ENCODE measurements around the gene ABHD16B. TPM values are rescaled to one million over a fixed set of nuclear protein-coding genes. Genes with fewer than 3 reads are reported as not detected.

The ABHD16B gene
- total RNA-seq, 1 experiment from 2014 or later: not detected

DNA sequence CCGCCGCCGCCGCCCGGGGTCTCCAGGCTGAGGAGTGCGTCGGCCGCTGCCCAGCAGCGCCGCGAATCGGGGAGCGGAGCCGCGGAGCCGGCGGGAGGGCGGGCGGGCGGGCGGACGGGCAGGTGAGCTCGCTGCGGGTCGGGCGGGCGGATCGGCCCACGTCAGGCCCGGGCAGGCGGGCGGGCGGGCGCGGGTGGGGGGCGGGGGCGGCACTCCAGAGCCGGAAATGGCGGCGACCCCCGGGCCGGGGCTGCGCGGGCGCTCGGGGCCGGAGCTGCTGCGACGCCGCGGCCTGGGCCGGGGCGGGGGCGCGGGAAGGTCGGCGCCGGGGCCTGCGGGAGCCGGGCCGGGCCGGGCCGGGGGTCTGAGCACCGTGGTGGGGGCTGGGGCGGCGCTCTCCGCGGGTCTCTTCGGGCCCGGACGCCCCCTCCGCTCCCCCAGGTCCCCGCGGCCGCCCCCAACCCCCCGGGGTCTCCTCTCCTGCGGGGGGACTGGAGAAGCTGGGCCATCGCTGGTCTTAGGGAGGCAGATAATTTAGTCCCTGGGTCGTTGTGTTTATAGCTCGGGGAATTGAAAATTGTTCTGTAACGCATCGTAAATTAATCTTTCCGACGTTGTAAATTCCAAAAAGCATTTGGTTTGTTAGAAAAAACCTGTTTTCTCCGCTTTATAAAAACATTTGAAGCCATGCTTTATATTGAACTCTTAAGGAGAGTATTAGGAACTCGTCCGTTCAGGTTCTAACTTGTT, 34.1 kb downstream of the ABHD16B start:
- DNase-seq (ENCODE audit: low read depth): no peak

DNA sequence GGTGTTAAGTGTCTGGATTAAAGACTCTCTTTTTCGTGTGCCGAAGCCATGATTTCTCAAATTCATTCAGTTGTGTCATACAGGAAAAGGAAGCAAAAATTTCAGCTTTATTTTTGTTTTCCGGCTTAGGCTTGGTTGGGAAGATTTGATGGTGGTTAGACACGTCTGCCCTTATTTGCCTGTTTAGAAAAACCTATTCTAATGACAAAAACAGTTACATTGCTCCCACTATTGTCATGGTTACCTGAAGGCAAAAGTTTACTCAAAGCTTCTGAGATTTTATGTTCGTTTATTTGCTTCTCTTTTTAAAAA, 34.6 kb downstream of the ABHD16B start:
- DNase-seq (ENCODE audit: low read depth): peak; percentile 40

DNA sequence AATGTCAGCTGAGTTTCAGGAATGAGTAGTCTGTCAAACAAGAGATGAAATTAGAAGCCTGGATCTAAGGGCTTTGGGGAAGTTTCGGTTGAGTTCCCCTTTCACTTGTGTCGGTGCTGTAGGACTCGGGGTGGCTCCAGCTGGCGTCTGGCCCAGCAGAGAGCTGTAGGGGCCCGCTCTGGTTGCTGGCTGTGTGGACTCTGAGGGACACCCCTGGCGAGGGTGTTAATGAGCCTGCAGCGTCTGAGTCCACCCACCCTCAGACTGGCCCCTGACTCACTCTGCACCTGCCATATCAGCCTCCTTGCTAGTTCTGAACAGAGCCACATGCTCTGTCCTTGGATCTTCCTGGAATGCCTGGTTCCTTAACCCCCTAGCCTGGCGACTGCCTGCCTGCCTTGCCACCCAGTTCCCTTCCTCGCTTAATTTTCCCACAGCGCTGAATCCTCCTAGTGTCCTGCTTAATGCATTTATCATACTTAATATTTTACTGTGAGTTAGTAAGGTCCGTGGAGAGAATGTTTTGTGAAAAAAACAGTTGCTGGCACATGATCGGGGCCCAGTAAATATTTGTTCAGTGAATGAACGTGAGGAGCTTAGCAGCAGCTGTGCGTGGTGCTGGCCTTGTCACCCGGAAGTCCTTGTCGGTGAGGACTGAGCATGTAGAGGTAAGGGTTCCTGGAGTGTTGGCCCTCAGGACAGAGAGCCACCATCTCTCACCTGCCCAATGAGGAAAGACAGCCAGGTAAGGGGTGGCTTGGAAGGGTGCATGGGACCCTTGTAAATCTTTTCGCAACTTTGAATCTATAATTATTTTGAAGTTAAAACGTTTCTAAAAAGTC, 35.2 kb downstream of the ABHD16B start:
- DNase-seq (ENCODE audit: low read depth): no peak

DNA sequence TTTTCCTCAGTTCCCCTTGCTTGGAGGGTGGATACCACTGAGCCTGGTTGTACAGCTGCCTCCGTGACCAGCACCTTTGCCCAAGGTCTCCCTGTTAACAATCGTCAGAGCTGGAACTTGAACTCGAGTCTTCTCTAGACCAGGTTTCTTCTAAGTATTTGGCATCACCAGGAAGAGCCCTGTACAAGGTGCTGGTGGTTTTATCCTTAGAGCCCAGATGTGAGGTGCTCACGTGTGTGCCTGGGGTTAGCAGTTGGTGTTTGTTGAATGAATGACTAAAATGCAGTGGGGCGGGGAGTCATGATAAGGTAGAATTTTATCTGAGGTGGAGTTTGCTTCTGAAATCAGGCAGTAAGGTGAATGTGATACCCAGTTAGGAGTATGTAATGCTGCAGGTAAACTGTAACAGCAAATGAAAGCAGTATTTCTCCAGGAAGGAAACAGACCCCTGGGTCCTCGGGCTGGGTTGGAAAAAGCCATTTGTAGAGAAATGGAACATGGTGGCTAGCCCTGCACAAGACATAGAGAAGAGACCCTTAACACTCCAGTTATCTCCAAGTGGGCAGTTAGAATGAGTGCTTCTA, 36.8 kb downstream of the ABHD16B start:
- no peak for DNase-seq (ENCODE audit: low read depth)

DNA sequence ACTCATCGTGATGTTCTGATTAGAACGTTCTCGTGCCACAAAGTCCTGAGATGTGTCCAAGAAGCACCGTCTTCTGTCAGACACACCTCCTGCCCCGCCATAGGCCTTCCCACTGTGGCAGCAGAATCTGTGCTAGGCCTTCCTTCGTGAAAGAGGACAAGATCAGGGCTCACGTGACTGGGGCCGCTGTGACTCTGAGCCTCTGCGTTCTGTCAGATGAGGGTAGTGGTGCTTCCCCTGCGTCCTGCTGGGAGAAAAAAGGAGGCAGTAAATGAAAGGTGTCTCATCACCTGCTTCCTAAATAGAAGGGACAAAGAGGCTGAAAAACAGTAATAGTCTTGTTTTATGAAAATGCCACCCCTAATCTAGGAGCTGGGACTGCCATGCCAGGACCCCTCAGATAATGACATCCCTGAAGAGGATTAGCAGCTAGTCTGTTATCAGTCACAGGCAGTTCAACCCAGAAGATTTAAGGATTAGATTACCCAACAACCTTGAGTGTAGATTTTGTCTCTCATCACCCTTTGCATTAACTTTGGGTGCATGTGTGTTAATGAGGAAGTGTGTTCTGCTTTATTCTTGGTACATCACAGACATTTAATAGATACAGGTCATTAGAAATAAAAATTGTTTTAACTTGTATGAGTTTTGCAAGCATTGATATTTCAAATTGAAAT, 37.7 kb downstream of the ABHD16B start:
- no peak for DNase-seq (ENCODE audit: low read depth)

DNA sequence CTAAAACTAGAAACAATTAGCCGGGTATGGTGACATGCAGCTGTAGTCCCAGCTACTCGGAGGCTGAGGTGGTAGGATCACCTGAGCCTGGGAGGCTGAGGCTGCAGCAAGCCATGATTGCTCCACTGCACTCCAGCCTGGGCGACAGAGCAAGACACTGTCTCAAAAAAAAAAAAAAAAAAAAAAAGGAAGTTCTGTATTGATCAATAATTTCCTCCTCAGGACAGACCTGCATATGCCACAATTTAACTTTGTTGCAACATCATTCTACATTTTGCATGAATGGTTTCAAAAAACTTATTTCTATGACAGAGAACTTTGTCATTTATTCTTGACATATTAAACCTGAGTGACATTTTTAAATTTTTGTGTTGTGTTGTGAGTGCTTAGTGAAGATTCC, 39.1 kb downstream of the ABHD16B start:
- DNase-seq (ENCODE audit: low read depth): no peak

DNA sequence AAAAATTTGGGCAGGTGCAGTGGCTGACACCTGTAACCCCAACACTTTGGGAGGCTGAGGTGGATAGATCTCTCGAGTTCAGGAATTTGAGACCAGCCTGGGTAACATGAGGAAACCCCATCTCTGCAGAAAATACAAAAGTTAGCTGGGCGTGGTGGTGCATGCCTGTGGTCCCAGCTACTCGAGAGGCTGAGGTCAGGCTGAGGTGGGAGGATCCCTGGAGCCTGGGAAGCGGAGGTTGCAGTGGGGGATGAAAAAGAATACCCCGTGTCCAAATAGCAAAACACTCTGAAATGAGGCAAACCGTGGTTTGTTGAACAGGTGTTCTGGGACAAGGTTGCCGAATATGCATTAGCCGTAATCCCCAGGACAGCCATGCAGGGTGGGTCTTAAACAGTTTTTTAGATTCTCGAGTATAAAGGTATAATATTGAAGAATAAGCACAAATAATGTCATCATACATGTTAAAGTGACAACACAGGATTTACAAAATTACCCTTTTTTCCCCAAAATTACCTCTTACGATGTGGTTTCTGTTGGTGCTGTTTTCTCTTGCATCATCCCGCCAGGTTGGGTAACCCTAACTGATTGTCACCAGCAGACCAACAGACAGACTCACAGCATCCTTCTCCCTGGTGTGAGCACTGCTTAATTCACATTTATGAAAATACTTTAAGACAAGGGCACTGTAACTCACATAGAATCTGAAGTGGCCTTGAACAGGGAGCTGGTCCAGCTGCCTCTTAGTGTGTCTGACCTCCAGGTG, 42.7 kb downstream of the ABHD16B start:
- DNase-seq (ENCODE audit: low read depth): no peak

DNA sequence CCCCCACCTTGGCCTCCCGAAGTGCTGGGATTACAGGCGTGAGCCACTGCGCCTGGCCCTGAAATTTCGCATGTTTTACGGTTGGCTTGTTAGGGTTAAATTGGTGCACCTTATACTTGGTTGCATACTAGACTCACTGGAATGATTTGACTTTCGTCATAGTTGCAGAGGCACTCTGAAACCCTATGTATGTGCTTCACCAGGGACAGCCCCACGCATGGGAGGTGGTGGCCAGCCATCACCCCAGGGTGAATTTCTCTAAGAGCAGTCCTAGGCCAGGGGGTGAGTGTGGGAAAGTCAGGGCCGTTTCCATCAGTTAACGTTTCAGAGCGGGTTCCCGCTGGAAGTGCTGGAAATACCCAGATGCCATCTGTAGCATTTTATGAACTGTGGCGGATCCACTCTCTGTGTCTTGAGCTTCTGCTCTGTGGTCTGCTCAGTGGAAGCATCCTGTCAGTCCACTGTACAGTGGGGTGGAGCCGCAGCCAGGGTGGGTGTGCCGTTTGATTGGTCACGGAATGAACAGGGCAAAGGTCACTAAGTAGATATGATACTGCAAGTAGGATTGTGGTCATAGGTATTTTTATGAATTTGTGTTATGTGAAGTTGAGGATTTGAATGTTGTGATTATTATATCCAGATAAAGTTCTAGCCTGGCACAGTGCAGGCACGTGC, 46.8 kb downstream of the ABHD16B start:
- peak; percentile 22 for DNase-seq (ENCODE audit: low read depth)

DNA sequence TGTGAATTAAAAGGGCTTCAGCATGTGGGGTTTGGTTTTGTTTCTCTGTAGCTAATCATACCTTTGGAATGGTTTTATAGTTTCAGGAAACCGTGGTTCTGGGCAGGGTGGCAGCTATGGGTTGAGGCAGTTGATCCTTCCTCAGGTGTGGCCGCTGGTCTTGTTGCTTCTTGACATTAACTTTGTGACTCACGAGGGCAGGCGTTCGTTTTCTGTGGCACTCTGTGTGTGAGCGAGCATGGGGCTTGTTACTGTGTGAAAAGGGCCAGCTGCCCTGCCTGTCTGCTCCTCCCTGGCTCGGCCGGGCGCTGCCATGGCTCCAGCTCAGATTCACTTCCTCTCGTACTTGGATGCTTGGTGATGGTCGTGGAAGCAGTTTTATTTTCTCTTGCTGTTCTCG, 49.9 kb downstream of the ABHD16B start:
- DNase-seq (ENCODE audit: low read depth): peak; percentile 73

Other genes with a start within 250 kb of the ABHD16B start
- gene GMEB2, start 234.4 kb upstream of the ABHD16B start, total RNA-seq (2014; rRNA removed; shearing (Covaris generic)): 9.6 and 19.6 TPM in 2 replicates
- 0.89 and 2.6 TPM in 2 replicates for gene STMN3, start 208.1 kb upstream of the ABHD16B start, total RNA-seq (2014; rRNA removed; shearing (Covaris generic))
- 4.0 and 9.9 TPM in 2 replicates for gene RTEL1, start 203.2 kb upstream of the ABHD16B start, total RNA-seq (2014; rRNA removed; shearing (Covaris generic))
- 1.9 TPM in 1 of 2 replicates, not detected in the other for gene TNFRSF6B, start 164.8 kb upstream of the ABHD16B start, total RNA-seq (2014; rRNA removed; shearing (Covaris generic))
- 29.1 and 56.3 TPM in 2 replicates for gene ARFRP1, start 153.5 kb upstream of the ABHD16B start, total RNA-seq (2014; rRNA removed; shearing (Covaris generic))
- 24.2 and 25.7 TPM in 2 replicates for gene ZGPAT, start 153.5 kb upstream of the ABHD16B start, total RNA-seq (2014; rRNA removed; shearing (Covaris generic))
- gene LIME1, start 124.8 kb upstream of the ABHD16B start, total RNA-seq (2014; rRNA removed; shearing (Covaris generic)): 0.12 and 4.4 TPM in 2 replicates
- 36.9 and 59.3 TPM in 2 replicates for gene SLC2A4RG, start 121.7 kb upstream of the ABHD16B start, total RNA-seq (2014; rRNA removed; shearing (Covaris generic))
- 2.5 and 3.1 TPM in 2 replicates for gene ZBTB46, start 30.2 kb upstream of the ABHD16B start, total RNA-seq (2014; rRNA removed; shearing (Covaris generic))
- gene TPD52L2, start 3.8 kb downstream of the ABHD16B start, total RNA-seq (2014; rRNA removed; shearing (Covaris generic)): 130 and 152 TPM in 2 replicates
- 37.9 and 68.7 TPM in 2 replicates for gene DNAJC5, start 33.6 kb downstream of the ABHD16B start, total RNA-seq (2014; rRNA removed; shearing (Covaris generic))
- 23.9 and 32.2 TPM in 2 replicates for gene UCKL1, start 94.9 kb downstream of the ABHD16B start, total RNA-seq (2014; rRNA removed; shearing (Covaris generic))
- 7.7 and 17.7 TPM in 2 replicates for gene ZNF512B, start 108.4 kb downstream of the ABHD16B start, total RNA-seq (2014; rRNA removed; shearing (Covaris generic))
- gene SAMD10, start 118.1 kb downstream of the ABHD16B start, total RNA-seq (2014; rRNA removed; shearing (Covaris generic)): 0.42 and 1.2 TPM in 2 replicates
- 77.2 and 106 TPM in 2 replicates for gene PRPF6, start 119.6 kb downstream of the ABHD16B start, total RNA-seq (2014; rRNA removed; shearing (Covaris generic))
- gene C20orf204, start 174.7 kb downstream of the ABHD16B start, total RNA-seq (2014; rRNA removed; shearing (Covaris generic)): 0.02 TPM in 2 replicates
- not detected in 2 replicates for gene SOX18, start 188.1 kb downstream of the ABHD16B start, total RNA-seq (2014; rRNA removed; shearing (Covaris generic))
- 21.1 and 28.7 TPM in 2 replicates for gene TCEA2, start 201.7 kb downstream of the ABHD16B start, total RNA-seq (2014; rRNA removed; shearing (Covaris generic))
- gene RGS19, start 218.0 kb downstream of the ABHD16B start, total RNA-seq (2014; rRNA removed; shearing (Covaris generic)): 23.7 and 33.6 TPM in 2 replicates
- 0.59 TPM in 1 of 2 replicates, not detected in the other for gene OPRL1, start 218.6 kb downstream of the ABHD16B start, total RNA-seq (2014; rRNA removed; shearing (Covaris generic))
- not detected in 2 replicates for gene LKAAEAR1, start 222.9 kb downstream of the ABHD16B start, total RNA-seq (2014; rRNA removed; shearing (Covaris generic))
- not detected in 2 replicates for gene NPBWR2, start 246.1 kb downstream of the ABHD16B start, total RNA-seq (2014; rRNA removed; shearing (Covaris generic))

Measured in M059J (cell line).